HepG2 (cell line): Measurements from ENCODE around the gene STIP1. TPM values are rescaled to one million over a fixed set of nuclear protein-coding genes. Genes with fewer than 3 reads are reported as not detected.

Experiments
- HIC2 ChIP-seq: sonication (generic); formaldehyde crosslinking; IDR thresholded peaks from 2 replicates; pipeline ENCODE4 v1.9.0; 2022; ENCODE audit warnings: low read depth, missing genetic modification reagents
- KDM3A ChIP-seq: IDR thresholded peaks from 2 replicates; pipeline ENCODE4 v1.6.1; 2018; ENCODE audit warnings: low read depth, missing compliant biosample characterization
- MEIS2 ChIP-seq: sonication (generic); formaldehyde crosslinking; IDR thresholded peaks from 2 replicates; pipeline ENCODE4 v1.9.0; 2021; ENCODE audit warnings: mild to moderate bottlenecking, missing genetic modification reagents
- MLLT10 ChIP-seq: sonication (generic); formaldehyde crosslinking; IDR thresholded peaks from 2 replicates; pipeline ENCODE4 v1.4.0; 2020; ENCODE audit warnings: missing genetic modification reagents
- ZBED4 ChIP-seq: sonication (generic); formaldehyde crosslinking; IDR thresholded peaks from 2 replicates; pipeline ENCODE4 v1.4.0; 2020; ENCODE audit warnings: missing genetic modification reagents, borderline replicate concordance
- ZBTB8A ChIP-seq: sonication (generic); formaldehyde crosslinking; IDR thresholded peaks from 2 replicates; pipeline ENCODE4 v1.4.0; 2020; ENCODE audit warnings: mild to moderate bottlenecking, low read depth, missing genetic modification reagents, borderline replicate concordance
- ZNF225 ChIP-seq: sonication (generic); formaldehyde crosslinking; IDR thresholded peaks from 2 replicates; pipeline ENCODE4 v1.4.0; 2020; ENCODE audit warnings: mild to moderate bottlenecking, missing genetic modification reagents
- ZNF557 ChIP-seq: sonication (generic); formaldehyde crosslinking; IDR thresholded peaks from 2 replicates; pipeline ENCODE4 v1.4.0; 2020; ENCODE audit warnings: missing genetic modification reagents
- ZNF687 ChIP-seq: sonication (generic); formaldehyde crosslinking; IDR thresholded peaks from 2 replicates; pipeline ENCODE4 v1.5.1; 2020; ENCODE audit warnings: mild to moderate bottlenecking, missing genetic modification reagents, moderate library complexity
- polyA plus RNA-seq, 8 experiments: library from polyadenylated mRNA; depleted of rRNA in 3 of 8; stranded (reverse) in 7 of 8; unstranded in 1 of 8; fragments of >200 nt; fragmentation: Illumina TruSeq in 4 of 8; extraction: Trizol in 4 of 8; gene quantifications; 2 replicates each; pipeline versions ENCODE4 v1.2.1 to v1.2.3, GENCODE V29; 2011 to 2016; ENCODE audit warnings: low read depth in 4 of 8, missing spikeins in 1 of 8, mixed read lengths in 1 of 8; ENCODE audit not compliant: insufficient read depth in 1 of 8
- total RNA-seq, 5 experiments: library from RNA; depleted of rRNA; stranded (reverse); fragments of >200 nt; fragmentation: Illumina TruSeq; extraction: Trizol; gene quantifications; 2 replicates each; pipeline ENCODE4 v1.2.3, GENCODE V29; 2016; ENCODE audit warnings: low read depth in 1 of 5

STIP1 gene
- total and polyA plus RNA-seq, 2 of the 13 experiments (the other 11 are each of a cell fraction or from before 2014, with no cell fraction given): 81.1 to 217 TPM

GRCh38 chr11:64234647-64235379 lies 48.8 kb downstream of the STIP1 start (continued):
- peak; percentile 32; the same call in 1 of the 2 replicates for TF ChIP-seq ZBED4 (CRISPR knock-in tag)
- TF ChIP-seq HIC2 (CRISPR knock-in tag): peak; percentile 83
- 0 out of 2 replicates have a peak, but pooled peaks have one; percentile 39 for TF ChIP-seq ZBTB8A (CRISPR knock-in tag)
- 0 out of 2 replicates have a peak, but pooled peaks have one; percentile 50 for TF ChIP-seq MEIS2 (CRISPR knock-in tag)
- TF ChIP-seq ZNF687 (CRISPR knock-in tag): peak; percentile 69
- TF ChIP-seq MLLT10 (CRISPR knock-in tag): no peak
- TF ChIP-seq ZNF557 (CRISPR knock-in tag): no peak
- no peak; the same call in 1 of the 2 replicates for TF ChIP-seq KDM3A
- 0 out of 2 replicates have a peak, but pooled peaks have one; percentile 35 for TF ChIP-seq ZNF225 (CRISPR knock-in tag)
